H1 (cell line): ENCODE results near the gene OBSCN. TPM values are rescaled to one million over a fixed set of nuclear protein-coding genes. Genes with fewer than 3 reads are reported as not detected.
"Not testable (repeated sequence)": the region's sequence is repeated elsewhere in the genome, so short reads cannot be mapped to it uniquely, and the experiment has no call there.

Experiments
- CTCF ChIA-PET: fragments of 300-600 bp; sonication (Branson Sonifier 250); formaldehyde crosslinking; loops from one replicate; lab custom pipeline; 2021; ENCODE audit not compliant: partially characterized antibody; lab: Charles Lee
- POLR2A ChIA-PET: fragments of 300-600 bp; sonication (Branson Sonifier 250); formaldehyde crosslinking; loops from one replicate; lab custom pipeline; 2021; ENCODE audit warnings: inconsistent platforms; ENCODE audit not compliant: partially characterized antibody; lab: Charles Lee
- DNase-seq, 2 experiments: peaks; one replicate each; pipeline versions ENCODE4 v3.0.0 to v3.0.0-alpha.2; 2010 to 2022; ENCODE audit warnings: low spot score in 2 of 2, low read depth in 1 of 2, mixed read lengths in 1 of 2
- FAIRE-seq: peaks from 2 replicates; lab custom pipeline; 2011; peaks lifted over from hg19 to GRCh38; lab: Jason Lieb, UNC
- H2AFZ ChIP-seq: 2 replicates; pipeline ENCODE4 v1.8.1; 2012; ENCODE audit warnings: low read length, inconsistent platforms
- H2AK5ac ChIP-seq: 2 replicates; pipeline ENCODE4 v1.6.1; 2013; ENCODE audit warnings: low read depth, low read length
- H2BK120ac ChIP-seq: replicated peaks from 2 replicates; pipeline ENCODE3; 2013; ENCODE audit warnings: low read depth, low read length, inconsistent platforms
- H2BK12ac ChIP-seq: 2 replicates; pipeline ENCODE4 v1.6.1; 2013; ENCODE audit warnings: low read depth, low read length
- H2BK15ac ChIP-seq: 2 replicates; pipeline ENCODE4 v1.6.1; 2013; ENCODE audit warnings: low read length
- H2BK20ac ChIP-seq: 2 replicates; pipeline ENCODE4 v1.6.1; 2013; ENCODE audit warnings: low read length
- H2BK5ac ChIP-seq: 2 replicates; pipeline ENCODE4 v1.6.1; 2013; ENCODE audit warnings: low read depth, low read length
- H3K14ac ChIP-seq: 2 replicates; pipeline ENCODE4 v1.6.1; 2013; ENCODE audit warnings: inconsistent platforms; ENCODE audit not compliant: insufficient read length
- H3K18ac ChIP-seq: 2 replicates; pipeline ENCODE4 v1.6.1; 2013; ENCODE audit warnings: low read length; ENCODE audit errors: extremely low read depth
- H3K23ac ChIP-seq: 2 replicates; pipeline ENCODE4 v1.6.1; 2013; ENCODE audit warnings: inconsistent platforms; ENCODE audit not compliant: insufficient read length
- H3K23me2 ChIP-seq: 2 replicates; pipeline ENCODE4 v1.6.1; 2013; ENCODE audit warnings: low read depth, low read length
- H3K27ac ChIP-seq: 2 replicates; pipeline ENCODE4 v1.6.1; 2011; ENCODE audit warnings: low read depth, low read length, inconsistent platforms
- H3K27me3 ChIP-seq, 4 experiments: replicated peaks in 1 of 4; 1 replicate in 1 of 4; 2 replicates in 3 of 4; pipeline versions ENCODE4 v1.6.1 to v1.8.1; 2011 to 2013; ENCODE audit warnings: low read length in 3 of 4, mild to moderate bottlenecking in 3 of 4, inconsistent platforms in 2 of 4, mixed read lengths in 2 of 4, moderate library complexity in 1 of 4; ENCODE audit not compliant: control insufficient read depth in 3 of 4, insufficient read depth in 3 of 4; ENCODE audit errors: extremely low read depth in 1 of 4
- H3K36me3 ChIP-seq, 4 experiments: 2 replicates each; pipeline versions ENCODE4 v1.6.1 to v1.8.1; 2011 to 2013; ENCODE audit warnings: mild to moderate bottlenecking in 4 of 4, low read length in 3 of 4, moderate library complexity in 2 of 4, control low read depth in 1 of 4, inconsistent platforms in 1 of 4; ENCODE audit not compliant: insufficient read depth in 4 of 4, control insufficient read depth in 2 of 4
- H3K4ac ChIP-seq: replicated peaks from 2 replicates; pipeline ENCODE3; 2013; ENCODE audit warnings: low read length, low read depth, mixed read lengths, inconsistent platforms; ENCODE audit not compliant: insufficient read length
- H3K4me1 ChIP-seq, 4 experiments: replicated peaks in 1 of 4; 1 replicate in 1 of 4; 2 replicates in 3 of 4; pipeline versions ENCODE4 v1.6.1 to v1.8.1; 2011 to 2013; ENCODE audit warnings: low read length in 3 of 4, inconsistent platforms in 2 of 4, mixed read lengths in 1 of 4; ENCODE audit not compliant: insufficient read depth in 4 of 4, control insufficient read depth in 3 of 4
- H3K4me2 ChIP-seq, 2 experiments: 2 replicates each; pipeline versions ENCODE4 v1.6.1 to v1.8.1; 2011 to 2013; ENCODE audit warnings: low read depth in 2 of 2, low read length in 2 of 2, control low read depth in 1 of 2, inconsistent platforms in 1 of 2, mild to moderate bottlenecking in 1 of 2; ENCODE audit not compliant: insufficient read depth in 1 of 2
- H3K4me3 ChIP-seq, 4 experiments: fragments of 200-600, 300-600 bp in 1 of 4; sonication (generic), shearing (Covaris generic), sonication (Bioruptor Twin) in 1 of 4; 2 replicates each; pipeline versions ENCODE4 v1.5.1 to v1.8.1; 2011 to 2016; ENCODE audit warnings: low read length in 4 of 4, low read depth in 3 of 4, control low read depth in 2 of 4, inconsistent platforms in 2 of 4, mild to moderate bottlenecking in 2 of 4, mixed read lengths in 1 of 4, moderate library complexity in 1 of 4; ENCODE audit not compliant: insufficient read depth in 2 of 4; ENCODE audit errors: extremely low read depth in 1 of 4
- H3K56ac ChIP-seq: replicated peaks from 2 replicates; pipeline ENCODE3; 2013; ENCODE audit warnings: low read depth, mild to moderate bottlenecking, mixed read lengths, low read length, inconsistent platforms; ENCODE audit not compliant: insufficient read length
- H3K79me1 ChIP-seq: 2 replicates; pipeline ENCODE4 v1.6.1; 2013; ENCODE audit warnings: low read depth, low read length, control low read depth
- H3K79me2 ChIP-seq, 2 experiments: 2 replicates each; pipeline versions ENCODE4 v1.6.1 to v1.8.1; 2012 to 2013; ENCODE audit warnings: low read length in 2 of 2, mild to moderate bottlenecking in 2 of 2, inconsistent platforms in 1 of 2; ENCODE audit not compliant: insufficient read depth in 2 of 2, control insufficient read depth in 1 of 2
- H3K9ac ChIP-seq, 4 experiments: replicated peaks in 1 of 4; 1 replicate in 1 of 4; 2 replicates in 3 of 4; pipeline versions ENCODE4 v1.6.1 to v1.8.1; 2011 to 2013; ENCODE audit warnings: low read depth in 3 of 4, low read length in 3 of 4, control low read depth in 2 of 4, mild to moderate bottlenecking in 2 of 4, moderate library complexity in 2 of 4, inconsistent platforms in 1 of 4; ENCODE audit errors: extremely low read depth in 1 of 4
- H3K9me3 ChIP-seq, 2 experiments: 2 replicates each; pipeline versions ENCODE4 v1.6.1 to v1.8.1; 2012 to 2013; ENCODE audit warnings: mild to moderate bottlenecking in 2 of 2, moderate library complexity in 2 of 2, control low read depth in 1 of 2, inconsistent platforms in 1 of 2, low read depth in 1 of 2, low read length in 1 of 2, mixed read lengths in 1 of 2; ENCODE audit not compliant: insufficient read depth in 2 of 2
- H4K20me1 ChIP-seq, 2 experiments: replicated peaks in 1 of 2; 2 replicates each; pipeline versions ENCODE3 to v1.8.1; 2011 to 2013; ENCODE audit warnings: inconsistent platforms in 2 of 2, low read length in 2 of 2, mild to moderate bottlenecking in 1 of 2; ENCODE audit not compliant: insufficient read depth in 2 of 2, control insufficient read depth in 1 of 2
- H4K5ac ChIP-seq: 2 replicates; pipeline ENCODE4 v1.6.1; 2013; ENCODE audit warnings: low read length, low read depth, mixed read lengths, inconsistent platforms; ENCODE audit not compliant: insufficient read length
- H4K8ac ChIP-seq: 2 replicates; pipeline ENCODE4 v1.8.0; 2013; ENCODE audit warnings: mild to moderate bottlenecking, moderate library complexity, low read length, inconsistent platforms; ENCODE audit not compliant: insufficient read depth; ENCODE audit errors: extremely low read depth
- H4K91ac ChIP-seq: replicated peaks from 2 replicates; pipeline ENCODE3; 2013; ENCODE audit warnings: low read length, mixed read lengths, inconsistent platforms; ENCODE audit not compliant: insufficient read length
- WGBS, 2 experiments: shearing (Covaris generic) in 1 of 2; methylation state at CpG; one replicate each; pipeline versions ENCODE4 v1.1.6 to v1.1.7; 2013 to 2015; ENCODE audit warnings: low lambda C conversion rate in 2 of 2, mixed read lengths in 2 of 2, inconsistent platforms in 1 of 2, low coverage in 1 of 2, missing lambda C conversion rate in 1 of 2; ENCODE audit not compliant: insufficient replicate concordance in 2 of 2, insufficient coverage in 1 of 2, insufficient read length in 1 of 2; ENCODE audit errors: extremely low coverage in 1 of 2, missing lambda C conversion rate in 1 of 2; 5-methylcytosine and 5-hydroxymethylcytosine counted together
- polyA plus RNA-seq, 7 experiments: library from polyadenylated mRNA; depleted of rRNA in 3 of 7; stranded (reverse) in 5 of 7; unstranded in 2 of 7; fragments of >200 nt in 5 of 7; fragments of 200-250 nt in 2 of 7; gene quantifications; 1 replicate in 5 of 7; 2 replicates in 1 of 7; 4 replicates in 1 of 7; pipeline versions ENCODE4 v1.2.1 to v1.2.3, GENCODE V29; 2011 to 2013; ENCODE audit warnings: missing spikeins in 2 of 7, mixed read lengths in 2 of 7
- total RNA-seq: library from RNA; stranded (reverse); fragmentation: NEBNext Ultra II Directional; extraction: Animal tissue kit (Norgen Biotek cat#: 25700); gene quantifications from 2 replicates; pipeline ENCODE4 v1.2.1, GENCODE V29; 2021

OBSCN gene
- total and polyA plus RNA-seq, 2 of the 8 experiments (the other 6 are each of a cell fraction or from before 2014, with no cell fraction given): 7.5 to 28.4 TPM

DNA sequence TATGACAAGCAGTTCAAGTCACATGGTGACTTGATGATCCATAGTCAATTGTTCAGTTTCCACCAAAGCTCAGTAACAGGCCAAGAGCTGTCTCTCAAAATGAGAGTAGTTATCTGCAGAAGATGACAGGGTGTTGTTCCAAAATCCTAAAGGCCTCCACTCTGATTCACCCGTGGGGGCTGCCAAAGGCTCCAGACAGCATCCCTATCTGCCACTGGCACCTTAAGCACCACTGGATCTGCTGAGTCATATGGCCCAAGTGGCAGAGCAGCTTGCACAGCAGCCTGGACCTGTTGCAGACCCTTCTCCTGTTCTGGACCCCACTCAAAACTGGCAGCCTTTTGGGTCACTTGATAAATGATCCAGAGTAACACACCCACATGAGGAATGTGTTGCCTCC, 44.6 kb downstream of the OBSCN start:
- H2BK12ac ChIP-seq, H3K79me2 ChIP-seq, H4K91ac ChIP-seq, H2BK5ac ChIP-seq, H2AK5ac ChIP-seq, H3K56ac ChIP-seq, H2BK20ac ChIP-seq, H3K27me3 ChIP-seq, H3K9me3 ChIP-seq, H3K23me2 ChIP-seq, H4K8ac ChIP-seq, H4K5ac ChIP-seq, H3K14ac ChIP-seq, H2BK15ac ChIP-seq, H3K4ac ChIP-seq, H2AFZ ChIP-seq, H3K23ac ChIP-seq, H4K20me1 ChIP-seq, H3K27ac ChIP-seq, FAIRE-seq, H3K9ac ChIP-seq, H2BK120ac ChIP-seq, H3K18ac ChIP-seq, POLR2A ChIA-PET, H3K79me1 ChIP-seq, H3K4me1 ChIP-seq, H3K4me3 ChIP-seq, H3K4me2 ChIP-seq, DNase-seq: not testable (repeated sequence)
- CTCF ChIA-PET: interaction anchor here (1.5 kb wide), 1 partner anchor 25 kb away, joined by 4 read pairs; no protein-coding TSS in a partner anchor
- WGBS, 2 experiments: 73% methylated on average over 1 of the region's 1 CpG; no CpG with 5 or more reads in 1 of the 2 experiments
- H3K36me3 ChIP-seq: peaks cover 5 to 34% (median 6%) of the 10 kb centered on the region in 4 experiments; a peak in 6 of 8 replicates
